Measurements from ENCODE around the gene NR2C2. TPM values are rescaled to one million over a fixed set of nuclear protein-coding genes. Genes with fewer than 3 reads are reported as not detected.

The NR2C2 gene
- total and polyA plus RNA-seq, 2 donors (not counting 1 experiment from before 2014, with no cell fraction given): 22.8 to 96.9 TPM

GRCh38 chr3:14980689-14981088 is 33.3 kb downstream of the NR2C2 start:
- WGBS (ENCODE audit: insufficient coverage): 31% methylated on average over 4 of the region's 4 CpGs
- DNase-seq (peak; percentile 72), ATAC-seq (ENCODE audit: low read depth) (peak; percentile 96)
- H3K9me3 ChIP-seq (ENCODE audit: control extremely low read depth in 1 of 3, control insufficient read depth in 2 of 3, insufficient read depth in 1 of 3, low read length in 2 of 3): peaks cover 0 to 4% (median 0%) of the 10 kb centered on the region in 3 donors
- H3K27ac Mint-ChIP-seq: peak overlapping the region; percentile 70
- H3K79me2 ChIP-seq (ENCODE audit: control insufficient read depth, insufficient read depth, low read length): peaks cover 65% of the 10 kb centered on the region
- no peak overlapping the region for H2AFZ ChIP-seq (ENCODE audit: insufficient read depth, low read depth, low read length, poor library complexity, severe bottlenecking)
- H3K27me3 Mint-ChIP-seq: no peaks in the 10 kb centered on the region
- H3K4me3 ChIP-seq (ENCODE audit: control extremely low read depth in 1 of 5, extremely low read depth in 1 of 5, insufficient read depth in 1 of 5, low read depth in 2 of 5, low read length in 4 of 5): no peak overlapping the region
- peaks cover 9 to 12% of the 10 kb centered on the region in 2 donors for H3K4me1 ChIP-seq (ENCODE audit: control insufficient read depth in 2 of 2, insufficient read depth in 2 of 2, low read length in 2 of 2)
- ChIA-PET CTCF (interaction anchor here (0.7 to 1.3 kb wide), 3 partner anchors 32 to 70 kb away, joined by 3 to 4 read pairs (median 3); no protein-coding TSS in a partner anchor), POLR2A (interaction anchor here (1.0 to 1.5 kb wide), 3 partner anchors 17 to 34 kb away, joined by 3 to 4 read pairs (median 3); partner anchors contain the start of gene NR2C2)
- no peak overlapping the region for H3K9ac ChIP-seq (ENCODE audit: low read length)
- H3K4me1 Mint-ChIP-seq: peaks cover 32% of the 10 kb centered on the region
- no peaks in the 10 kb centered on the region for H3K9me3 Mint-ChIP-seq (ENCODE audit: insufficient read depth)
- TF ChIP-seq, protein P1, sequence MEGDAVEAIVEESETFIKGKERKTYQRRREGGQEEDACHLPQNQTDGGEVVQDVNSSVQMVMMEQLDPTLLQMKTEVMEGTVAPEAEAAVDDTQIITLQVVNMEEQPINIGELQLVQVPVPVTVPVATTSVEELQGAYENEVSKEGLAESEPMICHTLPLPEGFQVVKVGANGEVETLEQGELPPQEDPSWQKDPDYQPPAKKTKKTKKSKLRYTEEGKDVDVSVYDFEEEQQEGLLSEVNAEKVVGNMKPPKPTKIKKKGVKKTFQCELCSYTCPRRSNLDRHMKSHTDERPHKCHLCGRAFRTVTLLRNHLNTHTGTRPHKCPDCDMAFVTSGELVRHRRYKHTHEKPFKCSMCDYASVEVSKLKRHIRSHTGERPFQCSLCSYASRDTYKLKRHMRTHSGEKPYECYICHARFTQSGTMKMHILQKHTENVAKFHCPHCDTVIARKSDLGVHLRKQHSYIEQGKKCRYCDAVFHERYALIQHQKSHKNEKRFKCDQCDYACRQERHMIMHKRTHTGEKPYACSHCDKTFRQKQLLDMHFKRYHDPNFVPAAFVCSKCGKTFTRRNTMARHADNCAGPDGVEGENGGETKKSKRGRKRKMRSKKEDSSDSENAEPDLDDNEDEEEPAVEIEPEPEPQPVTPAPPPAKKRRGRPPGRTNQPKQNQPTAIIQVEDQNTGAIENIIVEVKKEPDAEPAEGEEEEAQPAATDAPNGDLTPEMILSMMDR (IDR thresholded peaks at IDR 0.05): no peak
- no peak overlapping the region for H3K4me2 ChIP-seq (replicated peaks; ENCODE audit: low read depth, low read length, poor library complexity, severe bottlenecking)
- H3K4me3 Mint-ChIP-seq: no peak overlapping the region
- H3K27me3 ChIP-seq (replicated peaks in 1 of 4; ENCODE audit: control extremely low read depth in 1 of 4, control insufficient read depth in 3 of 4, insufficient read depth in 4 of 4, low read length in 3 of 4): no peaks in the 10 kb centered on the region
- H3K36me3 ChIP-seq (replicated peaks in 1 of 2; ENCODE audit: control extremely low read depth in 1 of 2, control insufficient read depth in 1 of 2, extremely low read depth in 1 of 2, insufficient read depth in 2 of 2, low read length in 1 of 2): peaks cover 2% of the 10 kb centered on the region in 2 experiments
- intact Hi-C loops (cut with micrococcal nuclease): no loop called here
- peaks cover 13% of the 10 kb centered on the region for H4K20me1 ChIP-seq (ENCODE audit: control insufficient read depth, insufficient read depth, low read length, poor library complexity, severe bottlenecking)
- H3K27ac ChIP-seq (ENCODE audit: low read length in 2 of 2): peak overlapping the region; percentile 3 to 66

GRCh38 chr3:14984581-14985113 is 37.3 kb downstream of the NR2C2 start:
- CTCF ChIA-PET: interaction anchor here (0.8 to 1.3 kb wide), 2 partner anchors 8 to 12 kb away, joined by 3 to 4 read pairs; no protein-coding TSS in a partner anchor
- POLR2A ChIA-PET: no interaction called here
- no peak overlapping the region for H3K27ac ChIP-seq (ENCODE audit: low read length in 2 of 2)
- no peak overlapping the region for H3K4me3 ChIP-seq (ENCODE audit: control extremely low read depth in 1 of 5, extremely low read depth in 1 of 5, insufficient read depth in 1 of 5, low read depth in 2 of 5, low read length in 4 of 5)
- TF ChIP-seq, protein P1 (IDR thresholded peaks at IDR 0.05): no peak
- TF ChIP-seq EZH2 (IDR thresholded peaks at IDR 0.05; ENCODE audit: borderline replicate concordance, insufficient read depth, low read depth, low read length, poor library complexity, severe bottlenecking): no peak
- no peaks in the 10 kb centered on the region for H3K27me3 ChIP-seq (replicated peaks in 1 of 4; ENCODE audit: control extremely low read depth in 1 of 4, control insufficient read depth in 3 of 4, insufficient read depth in 4 of 4, low read length in 3 of 4)
- peaks cover 79% of the 10 kb centered on the region for H3K79me2 ChIP-seq (ENCODE audit: control insufficient read depth, insufficient read depth, low read length)
- Mint-ChIP-seq H3K9me3 (ENCODE audit: insufficient read depth) (no peaks in the 10 kb centered on the region), H3K4me3 (no peak overlapping the region), H3K27ac (no peak overlapping the region), H3K27me3 (no peaks in the 10 kb centered on the region), H3K4me1 (peaks cover 36% of the 10 kb centered on the region)
- no peak overlapping the region for H2AFZ ChIP-seq (ENCODE audit: insufficient read depth, low read depth, low read length, poor library complexity, severe bottlenecking)
- H3K4me2 ChIP-seq (replicated peaks; ENCODE audit: low read depth, low read length, poor library complexity, severe bottlenecking): no peak overlapping the region
- no peaks in the 10 kb centered on the region for H4K20me1 ChIP-seq (ENCODE audit: control insufficient read depth, insufficient read depth, low read length, poor library complexity, severe bottlenecking)
- intact Hi-C loops (cut with micrococcal nuclease): no loop called here
- ATAC-seq (ENCODE audit: low read depth) (no peak), DNase-seq (no peak)
- H3K9me3 ChIP-seq (ENCODE audit: control extremely low read depth in 1 of 3, control insufficient read depth in 2 of 3, insufficient read depth in 1 of 3, low read length in 2 of 3): peaks cover 0 to 4% (median 0%) of the 10 kb centered on the region in 3 donors
- H3K4me1 ChIP-seq (ENCODE audit: control insufficient read depth in 2 of 2, insufficient read depth in 2 of 2, low read length in 2 of 2): peaks cover 24 to 25% of the 10 kb centered on the region in 2 donors
- H3K36me3 ChIP-seq (replicated peaks in 1 of 2; ENCODE audit: control extremely low read depth in 1 of 2, control insufficient read depth in 1 of 2, extremely low read depth in 1 of 2, insufficient read depth in 2 of 2, low read length in 1 of 2): no peaks in the 10 kb centered on the region
- no peak overlapping the region for H3K9ac ChIP-seq (ENCODE audit: low read length)
- WGBS (ENCODE audit: insufficient coverage): no CpG with 5 or more reads among the region's 3 CpGs

Data from B cell (primary cell).